Measurements from ENCODE around the gene ZNF175. TPM values are rescaled to one million over a fixed set of nuclear protein-coding genes. Genes with fewer than 3 reads are reported as not detected.

Gene ZNF175
- total and polyA plus RNA-seq, 12 donors, result 1.6 to 9.6 (median 8.1) TPM

DNA sequence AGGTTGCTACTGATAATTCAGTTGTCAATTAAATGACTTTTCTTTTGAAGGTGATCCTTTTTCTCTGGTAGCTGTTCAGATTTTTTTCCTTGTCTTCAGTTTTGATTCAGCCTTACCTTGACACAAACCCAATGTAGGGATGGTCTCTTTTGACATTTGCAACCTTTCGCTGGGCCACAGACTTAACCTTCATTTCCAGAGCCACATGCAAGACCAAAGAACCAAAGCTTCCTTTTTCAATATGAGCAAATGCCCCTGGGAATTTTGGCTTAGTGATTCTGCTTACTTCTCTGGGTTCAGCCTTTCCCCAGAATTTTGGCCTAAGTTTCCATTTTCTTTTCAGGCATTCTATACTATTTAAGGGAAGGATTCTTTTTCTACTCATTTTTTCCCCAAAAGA, 39.5 kb downstream of the ZNF175 start:
- peaks cover 0 to 40% (median 30%) of the 10 kb centered on the region in 7 donors for H3K27me3 ChIP-seq
- intact Hi-C loops (cut with DNase I), result no loop called here
- H3K27ac ChIP-seq, result no peak overlapping the region
- TF ChIP-seq, protein P1, sequence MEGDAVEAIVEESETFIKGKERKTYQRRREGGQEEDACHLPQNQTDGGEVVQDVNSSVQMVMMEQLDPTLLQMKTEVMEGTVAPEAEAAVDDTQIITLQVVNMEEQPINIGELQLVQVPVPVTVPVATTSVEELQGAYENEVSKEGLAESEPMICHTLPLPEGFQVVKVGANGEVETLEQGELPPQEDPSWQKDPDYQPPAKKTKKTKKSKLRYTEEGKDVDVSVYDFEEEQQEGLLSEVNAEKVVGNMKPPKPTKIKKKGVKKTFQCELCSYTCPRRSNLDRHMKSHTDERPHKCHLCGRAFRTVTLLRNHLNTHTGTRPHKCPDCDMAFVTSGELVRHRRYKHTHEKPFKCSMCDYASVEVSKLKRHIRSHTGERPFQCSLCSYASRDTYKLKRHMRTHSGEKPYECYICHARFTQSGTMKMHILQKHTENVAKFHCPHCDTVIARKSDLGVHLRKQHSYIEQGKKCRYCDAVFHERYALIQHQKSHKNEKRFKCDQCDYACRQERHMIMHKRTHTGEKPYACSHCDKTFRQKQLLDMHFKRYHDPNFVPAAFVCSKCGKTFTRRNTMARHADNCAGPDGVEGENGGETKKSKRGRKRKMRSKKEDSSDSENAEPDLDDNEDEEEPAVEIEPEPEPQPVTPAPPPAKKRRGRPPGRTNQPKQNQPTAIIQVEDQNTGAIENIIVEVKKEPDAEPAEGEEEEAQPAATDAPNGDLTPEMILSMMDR (IDR thresholded peaks at IDR 0.05), result no peak
- WGBS, 2 donors, result 83 to 85% methylated on average over 1 of the region's 1 CpG
- H3K4me3 ChIP-seq, result no peak overlapping the region
- peaks cover 0 to 6% (median 0%) of the 10 kb centered on the region in 11 donors for H3K9me3 ChIP-seq
- DNase-seq (no peak), ATAC-seq (no peak)
- no peaks in the 10 kb centered on the region for H3K4me1 ChIP-seq
- H3K36me3 ChIP-seq, result no peaks in the 10 kb centered on the region

- Histone ChIP-seq H3K27me3 (peaks cover 0 to 55% (median 40%) of the 10 kb centered on the region in 7 donors), H3K4me1 (no peaks in the 10 kb centered on the region), H3K27ac (no peak overlapping the region), H3K4me3 (no peak overlapping the region), H3K36me3 (no peaks in the 10 kb centered on the region), H3K9me3 (peaks cover 0 to 6% (median 0%) of the 10 kb centered on the region in 11 donors)
- TF ChIP-seq, protein P1 (IDR thresholded peaks at IDR 0.05), result no peak
- ATAC-seq, result no peak
- 57% methylated on average over 5 of the region's 5 CpGs for WGBS, 2 donors
- intact Hi-C loops (cut with DNase I), result no loop called here
- DNase-seq, result no peak
Measured at GRCh38 chr19:51614789-51615188, 43.7 kb downstream of the ZNF175 start.

GRCh38 chr19:51615991-51616390, 44.9 kb downstream of the ZNF175 start:
- intact Hi-C loops (cut with DNase I), result no loop called here
- peaks cover 0 to 54% (median 40%) of the 10 kb centered on the region in 7 donors for H3K27me3 ChIP-seq
- TF ChIP-seq, protein P1 (IDR thresholded peaks at IDR 0.05), result no peak
- 76 to 84% methylated on average over 7 of the region's 7 CpGs for WGBS, 2 donors
- H3K9me3 ChIP-seq, result peaks cover 0 to 6% (median 0%) of the 10 kb centered on the region in 11 donors
- ATAC-seq (no peak), DNase-seq (no peak)
- H3K4me1 ChIP-seq, result peaks cover 0 to 4% (median 0%) of the 10 kb centered on the region in 9 donors
- H3K27ac ChIP-seq, result no peak overlapping the region
- H3K4me3 ChIP-seq, result no peak overlapping the region
- no peaks in the 10 kb centered on the region for H3K36me3 ChIP-seq

DNA sequence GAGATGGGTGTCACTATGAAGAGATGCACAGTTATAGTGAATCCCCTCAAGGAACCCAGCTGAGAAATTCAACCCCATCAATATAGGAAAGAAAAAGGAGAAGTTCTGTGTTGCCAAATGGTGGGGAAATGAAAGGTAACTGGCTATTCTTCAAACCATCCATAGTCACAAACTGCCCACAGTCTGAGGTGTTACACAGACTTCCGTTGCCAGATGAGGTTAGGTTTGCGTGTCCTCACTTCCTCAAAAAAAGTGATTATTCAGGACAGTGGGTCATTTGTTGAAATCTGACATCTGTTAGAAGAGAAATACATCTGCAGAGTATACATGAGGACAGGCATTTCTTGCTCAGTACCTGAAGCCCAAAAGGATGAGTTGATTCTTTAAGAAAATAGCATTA, 50.1 kb downstream of the ZNF175 start:
- no peak overlapping the region for H3K4me3 ChIP-seq
- peaks cover 0 to 11% (median 0%) of the 10 kb centered on the region in 9 donors for H3K4me1 ChIP-seq
- H3K9me3 ChIP-seq, result peaks cover 0 to 4% (median 0%) of the 10 kb centered on the region in 11 donors
- H3K36me3 ChIP-seq, result peaks cover 0 to 5% (median 0%) of the 10 kb centered on the region in 9 donors
- intact Hi-C loops (cut with DNase I), result no loop called here
- peak overlapping the region in 1 of 10 donors; percentile 13 for H3K27ac ChIP-seq
- DNase-seq, result no peak
- TF ChIP-seq, protein P1 (IDR thresholded peaks at IDR 0.05), result no peak
- 27 to 53% methylated on average over 2 of the region's 2 CpGs for WGBS, 2 donors
- peaks cover 0 to 18% (median 7%) of the 10 kb centered on the region in 7 donors for H3K27me3 ChIP-seq
- ATAC-seq, result no peak

Measured in heart right ventricle (tissue), 16 donors.